ENCODE data around the gene AKNA.

GRCh38 chr9:114427644-114428043 lies 39.9 kb upstream of the AKNA start:
- TF ChIP-seq EZH2 (IDR thresholded peaks at IDR 0.05; ENCODE audit: borderline replicate concordance, low read length) (no peak), CTCF (IDR thresholded peaks at IDR 0.05; ENCODE audit: low read length) (no peak)

Data from OCI-LY1 (cell line).